GM18867 (cell line): ENCODE measurements around the gene ABCG8.

Experiments used
- ATAC-seq: cut with Tn5 transposase; IDR thresholded peaks from one replicate; pipeline ENCODE4 v1.9.1; 2021; ENCODE audit warnings: mild to moderate bottlenecking, moderate library complexity; ENCODE audit not compliant: unreplicated experiment

ABCG8 gene

DNA sequence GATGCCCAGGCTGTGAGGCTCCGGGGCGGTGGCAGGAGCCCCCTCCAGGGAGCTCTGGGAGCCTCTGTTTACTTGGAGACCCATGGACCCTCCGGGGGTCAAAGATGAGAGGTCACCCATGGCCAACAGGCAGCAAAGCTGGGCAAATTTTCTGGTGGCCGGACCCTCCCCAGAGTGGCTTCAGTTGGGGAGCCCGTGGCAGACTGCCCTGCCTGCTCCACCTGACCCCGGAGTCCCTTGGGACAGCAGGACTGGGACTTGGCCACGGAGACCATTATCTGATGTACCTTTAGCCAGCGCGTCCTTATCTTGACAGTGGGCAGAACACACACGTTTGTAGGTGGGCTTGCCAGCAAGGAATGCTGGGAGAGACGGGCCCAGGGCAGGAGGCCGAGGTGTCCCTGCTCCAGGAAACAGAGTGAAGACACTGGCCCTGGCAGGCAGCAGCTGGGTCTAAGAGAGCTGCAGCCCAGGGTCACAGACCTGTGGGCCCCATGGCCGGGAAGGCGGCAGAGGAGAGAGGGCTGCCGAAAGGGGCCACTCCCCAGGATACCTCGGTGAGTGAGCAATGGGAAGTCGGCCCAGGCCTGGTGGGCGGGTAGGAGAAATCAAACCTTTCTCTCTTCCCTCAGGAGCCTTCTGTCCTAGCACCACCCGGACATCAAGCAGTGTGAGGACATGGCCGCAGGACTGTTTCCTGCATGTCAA is at the start of gene ABCG8, which contains the start of gene ABCG5:
Gene ABCG8, plus strand, starts transcription at position 412 of the 708 bp plus-strand sequence. Its CDS starts 83 bp downstream, at position 495.
Gene ABCG5, minus strand, starts transcription at position 280 of the 708 bp plus-strand sequence. Its CDS starts 160 bp downstream, at position 120.
- ATAC-seq = no peak

- ATAC-seq = no peak
Measured at GRCh38 chr2:43790147-43790546, 48.6 kb upstream of the ABCG8 start.

GRCh38 chr2:43791035-43791765 is 47.6 kb upstream of the ABCG8 start:
- no peak for ATAC-seq

- ATAC-seq = no peak
Measured at GRCh38 chr2:43792653-43793052, 46.1 kb upstream of the ABCG8 start.

DNA sequence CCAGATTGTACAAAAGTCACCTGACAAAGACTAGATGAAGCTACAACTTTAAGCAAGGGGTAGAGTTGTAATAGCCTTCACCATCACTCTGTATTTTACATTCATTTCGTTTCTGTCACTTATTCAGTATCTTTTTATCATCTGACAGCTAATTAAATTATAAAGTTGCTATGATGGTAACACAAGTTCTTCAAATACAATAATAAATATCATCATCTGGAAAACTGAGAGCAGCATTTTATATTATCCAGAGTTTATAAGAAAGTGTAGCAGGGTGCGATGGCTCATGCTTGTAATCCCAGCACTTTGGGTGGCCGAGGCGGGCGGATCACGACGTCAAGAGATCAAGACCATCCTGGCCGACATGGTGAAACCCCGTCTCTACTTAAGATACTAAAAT is 43.8 kb upstream of the ABCG8 start:
- no peak for ATAC-seq

GRCh38 chr2:43796206-43796605 is 42.6 kb upstream of the ABCG8 start:
- ATAC-seq = no peak

GRCh38 chr2:43798300-43798699 is 40.5 kb upstream of the ABCG8 start:
- ATAC-seq = no peak

- ATAC-seq = no peak
Measured at GRCh38 chr2:43800894-43801293, 37.9 kb upstream of the ABCG8 start.

GRCh38 chr2:43802135-43802534 is 36.6 kb upstream of the ABCG8 start:
- ATAC-seq = no peak

- ATAC-seq = no peak
Measured at GRCh38 chr2:43803113-43803512, 35.7 kb upstream of the ABCG8 start.

DNA sequence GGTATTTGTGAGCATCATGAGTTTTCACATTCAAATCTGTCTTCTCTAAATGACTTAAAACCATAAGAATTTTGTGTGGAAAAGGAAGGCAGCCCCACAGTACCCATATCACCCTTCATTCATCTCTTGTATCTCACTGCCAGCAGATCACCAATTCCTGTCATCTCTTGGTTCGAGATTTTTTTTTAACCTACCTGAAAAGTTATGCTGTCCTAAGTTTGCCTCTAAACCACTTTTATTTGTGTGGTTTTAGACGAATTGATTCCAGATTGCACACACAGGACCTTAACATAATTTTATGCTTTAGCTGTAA is 32.1 kb upstream of the ABCG8 start:
- ATAC-seq = no peak

DNA sequence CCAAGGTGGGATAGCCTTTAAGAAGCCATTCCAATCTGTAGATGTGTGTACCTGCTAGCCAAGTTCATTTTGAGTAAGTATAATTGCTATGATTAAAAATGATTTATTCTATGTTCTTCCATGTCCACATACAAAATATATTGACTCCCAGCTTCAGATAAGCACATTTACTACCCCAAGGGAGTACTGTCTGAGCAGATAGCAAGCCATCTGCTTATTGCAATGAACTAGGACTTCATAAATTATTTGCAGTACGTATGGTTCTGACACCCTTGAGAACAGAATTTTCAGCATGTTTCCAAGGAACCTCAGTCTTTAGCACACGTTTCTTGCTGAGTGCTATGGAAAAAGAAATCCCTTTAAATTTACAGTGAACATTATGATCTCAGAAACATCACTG is 28.3 kb upstream of the ABCG8 start:
- ATAC-seq = no peak

- ATAC-seq = no peak
Measured at GRCh38 chr2:43810888-43811287, 27.9 kb upstream of the ABCG8 start.

DNA sequence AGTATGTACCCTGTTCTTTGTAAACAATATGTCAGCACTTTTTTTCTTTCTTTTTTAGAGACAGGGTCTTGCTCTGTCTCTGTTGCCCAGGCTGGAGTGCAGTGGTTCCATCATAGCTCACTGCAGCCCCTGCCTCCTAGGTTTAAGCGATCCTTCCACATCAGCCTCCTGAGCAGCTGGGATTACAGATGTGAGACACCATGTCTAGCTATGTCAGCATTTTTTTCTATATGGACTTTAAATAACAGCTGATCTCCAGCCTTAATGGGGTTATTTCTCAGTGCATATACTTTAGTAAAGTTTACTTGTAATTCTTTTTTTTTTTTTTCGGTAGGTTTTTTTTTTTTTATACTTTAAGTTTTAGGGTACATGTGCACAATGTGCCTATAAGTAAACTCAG is 26.8 kb upstream of the ABCG8 start:
- ATAC-seq = no peak

DNA sequence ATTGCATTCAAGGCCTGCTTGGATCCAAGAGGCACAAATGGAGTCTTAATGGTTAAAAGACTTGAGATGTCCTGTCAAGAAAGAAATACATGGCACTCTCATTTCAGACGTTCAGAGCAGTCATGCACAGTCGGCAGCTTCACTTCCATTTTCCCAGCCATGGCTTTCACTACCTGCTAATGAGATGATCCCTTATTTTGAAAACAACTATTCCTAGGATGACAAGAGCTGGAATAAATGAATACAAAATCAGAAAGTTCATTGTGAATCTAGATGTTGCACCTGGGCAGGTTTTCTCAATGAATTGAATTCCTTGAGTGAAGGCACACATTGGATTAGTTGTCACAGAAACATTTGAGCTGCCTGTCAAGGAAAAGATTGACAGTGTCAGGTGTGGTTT is 25.8 kb upstream of the ABCG8 start:
- ATAC-seq = no peak

DNA sequence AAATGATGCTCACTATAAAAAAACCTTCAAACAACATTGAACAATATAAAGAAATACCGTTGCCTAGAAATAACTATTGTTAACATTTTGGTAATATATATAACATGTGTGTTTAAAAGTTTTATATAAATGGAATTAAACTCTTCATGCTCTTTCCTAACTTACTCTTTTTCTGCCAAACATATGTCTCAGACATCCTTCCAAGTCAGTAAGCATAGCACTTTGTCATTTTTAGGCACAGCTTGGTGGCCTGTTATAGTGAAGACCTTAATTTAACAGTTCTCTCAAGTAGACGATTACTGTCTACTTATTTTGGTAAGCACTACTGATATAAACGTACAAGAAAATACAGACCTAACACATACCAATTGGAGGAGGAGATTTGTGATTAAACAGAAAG is 24.1 kb upstream of the ABCG8 start:
- ATAC-seq = no peak

GRCh38 chr2:43818761-43819160 is 20.0 kb upstream of the ABCG8 start:
- ATAC-seq = no peak

- no peak for ATAC-seq
Measured at GRCh38 chr2:43819491-43820163, 19.1 kb upstream of the ABCG8 start.

DNA sequence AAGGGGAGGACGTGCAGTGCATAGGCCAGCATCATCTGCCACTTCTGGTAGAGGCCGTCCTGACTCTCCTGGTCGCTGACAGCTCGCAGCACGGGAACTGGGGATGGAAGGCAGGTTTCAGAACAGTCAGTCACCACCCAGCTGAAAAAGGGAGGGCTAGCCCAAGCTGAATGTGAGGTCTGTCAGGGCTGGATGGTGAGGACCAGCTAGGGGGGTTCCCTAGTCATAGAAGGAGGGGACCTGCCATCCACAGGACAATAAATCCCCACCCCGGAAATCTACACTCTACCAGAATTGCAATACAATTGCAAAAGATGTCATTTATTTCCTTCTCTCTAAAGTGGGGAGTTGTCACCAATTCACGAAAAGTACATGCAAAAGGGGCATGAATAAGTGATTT is 15.9 kb upstream of the ABCG8 start:
- ATAC-seq = no peak

DNA sequence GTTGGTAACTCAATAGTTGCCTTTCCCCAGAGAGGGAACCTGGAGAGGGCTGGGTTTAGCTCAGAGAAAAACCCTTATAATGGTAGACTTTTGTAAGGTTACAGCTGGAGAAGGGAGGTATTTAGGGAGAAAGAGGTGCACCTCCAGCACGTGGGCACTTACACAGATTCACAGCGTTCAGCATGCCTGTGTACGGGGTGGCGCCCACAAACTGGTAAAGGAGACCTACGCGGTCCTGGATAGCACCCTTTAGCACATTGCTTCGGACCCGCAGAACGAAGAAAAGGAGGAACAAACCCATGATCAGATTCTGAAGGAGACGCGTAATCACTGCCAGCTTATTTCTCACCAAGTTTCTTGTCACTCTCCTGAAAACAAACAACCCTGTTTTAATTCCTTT is 15.0 kb upstream of the ABCG8 start:
- ATAC-seq = no peak

DNA sequence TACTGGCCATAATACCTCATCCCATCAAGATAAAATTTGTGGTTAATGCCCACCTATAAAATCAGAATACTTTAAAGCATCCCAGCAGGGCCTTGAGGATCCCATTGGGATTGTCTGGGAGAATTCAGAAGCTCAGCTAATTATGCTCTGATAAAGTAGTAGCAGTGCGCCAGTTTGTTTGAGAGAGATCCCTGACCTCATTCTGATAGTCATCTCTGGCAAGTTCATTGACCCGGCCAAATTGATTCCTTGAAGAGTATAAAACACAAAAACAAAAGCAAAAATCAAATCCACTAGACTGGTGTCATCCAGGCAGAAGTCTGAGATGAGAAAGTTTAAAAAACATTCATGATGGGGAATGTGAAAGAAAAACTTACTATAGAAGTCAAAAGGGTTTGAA is 14.3 kb upstream of the ABCG8 start:
- ATAC-seq = no peak

DNA sequence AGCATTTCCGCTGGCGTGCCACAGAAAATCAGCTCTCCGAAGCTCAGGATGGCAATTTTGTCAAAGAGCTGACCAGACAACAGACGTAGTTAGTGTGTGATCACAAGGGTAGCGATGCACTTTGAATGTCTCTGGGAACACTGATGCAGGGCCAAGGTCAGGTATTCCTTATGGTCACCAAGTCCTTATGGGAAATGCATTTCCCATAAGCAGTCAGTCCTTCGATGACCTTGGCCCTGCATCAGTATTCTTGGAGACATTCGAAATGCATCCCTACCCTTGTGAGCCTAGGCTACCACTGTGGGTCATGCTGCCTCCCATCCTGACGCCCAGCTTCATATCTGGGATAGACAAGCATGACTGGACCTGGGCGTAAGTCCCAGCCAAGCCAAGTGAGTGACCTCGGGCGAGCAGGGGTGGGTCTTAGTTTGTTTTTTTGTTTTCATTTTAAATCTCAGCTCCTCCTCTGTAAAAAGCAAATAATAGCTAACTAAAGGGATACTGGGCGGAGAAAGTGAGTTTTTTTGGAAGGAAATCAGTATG is 13.7 kb upstream of the ABCG8 start:
- ATAC-seq = no peak
